ENCODE results near the gene ENOX1.

GRCh38 chr13:43472339-43472738, 314.4 kb downstream of the ENOX1 start:
- TF ChIP-seq SETDB1 (CRISPR knock-in tag; IDR thresholded peaks at IDR 0.05; ENCODE audit: borderline replicate concordance) (no peak), ZSCAN12 (CRISPR knock-in tag; IDR thresholded peaks at IDR 0.05) (no peak), SMARCE1 (IDR thresholded peaks at IDR 0.05; ENCODE audit: borderline replicate concordance) (no peak), REST (IDR thresholded peaks at IDR 0.05; ENCODE audit: borderline replicate concordance in 1 of 2, low read depth in 1 of 2, low read length in 2 of 2) (no peak), YEATS4 (CRISPR knock-in tag; IDR thresholded peaks at IDR 0.05; ENCODE audit: borderline replicate concordance) (no peak), JUN (CRISPR knock-in tag; IDR thresholded peaks at IDR 0.05) (no peak), MBD4 (IDR thresholded peaks at IDR 0.05; ENCODE audit: borderline replicate concordance, low read length) (no peak), DMAP1 (CRISPR knock-in tag; IDR thresholded peaks at IDR 0.05) (no peak)
- TF ChIP-seq, protein P1, sequence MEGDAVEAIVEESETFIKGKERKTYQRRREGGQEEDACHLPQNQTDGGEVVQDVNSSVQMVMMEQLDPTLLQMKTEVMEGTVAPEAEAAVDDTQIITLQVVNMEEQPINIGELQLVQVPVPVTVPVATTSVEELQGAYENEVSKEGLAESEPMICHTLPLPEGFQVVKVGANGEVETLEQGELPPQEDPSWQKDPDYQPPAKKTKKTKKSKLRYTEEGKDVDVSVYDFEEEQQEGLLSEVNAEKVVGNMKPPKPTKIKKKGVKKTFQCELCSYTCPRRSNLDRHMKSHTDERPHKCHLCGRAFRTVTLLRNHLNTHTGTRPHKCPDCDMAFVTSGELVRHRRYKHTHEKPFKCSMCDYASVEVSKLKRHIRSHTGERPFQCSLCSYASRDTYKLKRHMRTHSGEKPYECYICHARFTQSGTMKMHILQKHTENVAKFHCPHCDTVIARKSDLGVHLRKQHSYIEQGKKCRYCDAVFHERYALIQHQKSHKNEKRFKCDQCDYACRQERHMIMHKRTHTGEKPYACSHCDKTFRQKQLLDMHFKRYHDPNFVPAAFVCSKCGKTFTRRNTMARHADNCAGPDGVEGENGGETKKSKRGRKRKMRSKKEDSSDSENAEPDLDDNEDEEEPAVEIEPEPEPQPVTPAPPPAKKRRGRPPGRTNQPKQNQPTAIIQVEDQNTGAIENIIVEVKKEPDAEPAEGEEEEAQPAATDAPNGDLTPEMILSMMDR (CRISPR knock-in tag; IDR thresholded peaks at IDR 0.05): no peak
- TF ChIP-seq, protein P2, sequence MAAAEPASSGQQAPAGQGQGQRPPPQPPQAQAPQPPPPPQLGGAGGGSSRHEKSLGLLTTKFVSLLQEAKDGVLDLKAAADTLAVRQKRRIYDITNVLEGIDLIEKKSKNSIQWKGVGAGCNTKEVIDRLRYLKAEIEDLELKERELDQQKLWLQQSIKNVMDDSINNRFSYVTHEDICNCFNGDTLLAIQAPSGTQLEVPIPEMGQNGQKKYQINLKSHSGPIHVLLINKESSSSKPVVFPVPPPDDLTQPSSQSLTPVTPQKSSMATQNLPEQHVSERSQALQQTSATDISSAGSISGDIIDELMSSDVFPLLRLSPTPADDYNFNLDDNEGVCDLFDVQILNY (CRISPR knock-in tag; conservative IDR thresholded peaks at IDR 0.05): no peak

All from HepG2 (cell line).